ENCODE results near the gene CHSY3.

GRCh38 chr5:129945774-129946270, 41.6 kb downstream of the CHSY3 start:
- no peak for TF ChIP-seq POLR2A (IDR thresholded peaks at IDR 0.05)
- no peak for TF ChIP-seq CTCF (IDR thresholded peaks at IDR 0.05)
